SK-N-SH (cell line): ENCODE measurements around the gene WDR27. TPM values are rescaled to one million over a fixed set of nuclear protein-coding genes. Genes with fewer than 3 reads are reported as not detected.

Experiments used
- CTCF ChIA-PET: fragments of 300-600, 350-600 bp; formaldehyde crosslinking; extraction: SDS; loops from one replicate; lab custom pipeline; 2021; lab: Yijun Ruan, JAX
- POLR2A ChIA-PET: fragments of 350-600 bp; sonication (Branson Sonifier 250); formaldehyde crosslinking; extraction: SDS; loops from one replicate; lab custom pipeline; 2020; ENCODE audit warnings: antibody characterized with exemption, inconsistent platforms; lab: Yijun Ruan, JAX
- DNase-seq: peaks from one replicate; pipeline ENCODE4 v3.0.0; 2012
- H2AFZ ChIP-seq: fragments of 200-600 bp; sonication (generic); 2 replicates; pipeline ENCODE4 v1.8.1; 2016; ENCODE audit warnings: antibody characterized with exemption, mild to moderate bottlenecking, low read depth
- H3F3A ChIP-seq: fragments of 200-600 bp; sonication (generic); replicated peaks from 2 replicates; pipeline ENCODE3; 2016; ENCODE audit warnings: antibody characterized with exemption, mild to moderate bottlenecking; ENCODE audit not compliant: insufficient read depth
- H3K27ac ChIP-seq, 2 experiments: fragments of 200-500 bp in 1 of 2; fragments of 200-600 bp in 1 of 2; sonication (Bioruptor generic) in 1 of 2; sonication (generic), shearing (Covaris generic) in 1 of 2; 2 replicates each; pipeline versions ENCODE4 v1.5.1 to v1.6.1; 2014 to 2016; ENCODE audit warnings: low read depth in 2 of 2, inconsistent platforms in 1 of 2, low read length in 1 of 2, mild to moderate bottlenecking in 1 of 2, mixed read lengths in 1 of 2
- H3K27me3 ChIP-seq: fragments of 200-600 bp; sonication (generic), shearing (Covaris generic); 2 replicates; pipeline ENCODE4 v1.6.1; 2016; ENCODE audit warnings: mixed run types; ENCODE audit not compliant: insufficient read depth
- H3K36me3 ChIP-seq, 2 experiments: fragments of 200-500 bp in 1 of 2; fragments of 200-600 bp in 1 of 2; sonication (Bioruptor generic) in 1 of 2; sonication (generic) in 1 of 2; replicated peaks in 1 of 2; 2 replicates each; pipeline versions ENCODE3 to v1.5.1; 2014 to 2016; ENCODE audit warnings: low read length in 1 of 2, mild to moderate bottlenecking in 1 of 2; ENCODE audit not compliant: insufficient read depth in 2 of 2, control insufficient read depth in 1 of 2
- H3K4me1 ChIP-seq, 2 experiments: fragments of 200-500 bp in 1 of 2; fragments of 200-600 bp in 1 of 2; sonication (Bioruptor generic) in 1 of 2; sonication (generic), shearing (Covaris generic) in 1 of 2; 2 replicates each; pipeline versions ENCODE4 v1.5.1 to v1.6.1; 2014 to 2016; ENCODE audit warnings: low read depth in 1 of 2, low read length in 1 of 2, mixed run types in 1 of 2; ENCODE audit not compliant: insufficient read depth in 2 of 2, control insufficient read depth in 1 of 2
- H3K4me2 ChIP-seq: fragments of 200-600 bp; sonication (generic), shearing (Covaris generic); 2 replicates; pipeline ENCODE4 v1.6.1; 2017; ENCODE audit warnings: mixed run types
- H3K4me3 ChIP-seq, 2 experiments: fragments of 200-500 bp in 1 of 2; fragments of 200-600 bp in 1 of 2; sonication (Bioruptor generic) in 1 of 2; sonication (generic), shearing (Covaris generic) in 1 of 2; 2 replicates each; pipeline versions ENCODE4 v1.5.1 to v1.8.1; 2014 to 2016; ENCODE audit warnings: low read depth in 2 of 2, inconsistent platforms in 1 of 2, low read length in 1 of 2, mild to moderate bottlenecking in 1 of 2, mixed read lengths in 1 of 2, moderate library complexity in 1 of 2
- H3K79me2 ChIP-seq: fragments of 200-600 bp; sonication (generic); 2 replicates; pipeline ENCODE4 v1.8.1; 2017; ENCODE audit warnings: mild to moderate bottlenecking; ENCODE audit not compliant: insufficient read depth
- H3K9ac ChIP-seq: fragments of 200-600 bp; sonication (generic); 2 replicates; pipeline ENCODE4 v1.6.1; 2017; ENCODE audit warnings: mixed run types
- H3K9me2 ChIP-seq: fragments of 200-600 bp; sonication (generic); 2 replicates; pipeline ENCODE4 v1.6.1; 2017; ENCODE audit warnings: mixed run types
- H3K9me3 ChIP-seq: fragments of 200-600 bp; sonication (generic); 2 replicates; pipeline ENCODE4 v1.6.1; 2017; ENCODE audit warnings: mixed run types, mild to moderate bottlenecking, moderate library complexity
- H4K20me1 ChIP-seq: fragments of 200-600 bp; sonication (generic); 2 replicates; pipeline ENCODE4 v1.6.1; 2017; ENCODE audit warnings: mild to moderate bottlenecking, mixed run types; ENCODE audit not compliant: insufficient read depth
- CHD2 ChIP-seq: fragments of 150-350 bp; IDR thresholded peaks from 2 replicates; pipeline ENCODE4 v1.6.1; 2018; ENCODE audit warnings: low read length; ENCODE audit not compliant: partially characterized antibody
- CTCF ChIP-seq: fragments of 200-600 bp; sonication (generic); IDR thresholded peaks from 2 replicates; pipeline ENCODE4 v1.6.1; 2017; ENCODE audit warnings: antibody characterized with exemption, mild to moderate bottlenecking, moderate library complexity
- ELF1 ChIP-seq: IDR thresholded peaks from 2 replicates; pipeline ENCODE4 v1.4.0; 2012
- GABPA ChIP-seq: IDR thresholded peaks from 2 replicates; pipeline ENCODE4 v1.4.0; 2012; ENCODE audit warnings: low read depth, mild to moderate bottlenecking
- GATA2 ChIP-seq: sonication (generic); formaldehyde crosslinking; IDR thresholded peaks from 2 replicates; pipeline ENCODE4 v1.5.0; 2020; ENCODE audit warnings: mild to moderate bottlenecking, missing genetic modification reagents
- JUND ChIP-seq: IDR thresholded peaks from 2 replicates; pipeline ENCODE4 v1.4.0; 2012
- MAX ChIP-seq: IDR thresholded peaks from 2 replicates; pipeline ENCODE4 v1.4.0; 2012; ENCODE audit warnings: low read depth
- MEF2A ChIP-seq: IDR thresholded peaks from 2 replicates; pipeline ENCODE4 v1.4.0; 2012; ENCODE audit warnings: low read depth, borderline replicate concordance
- MXI1 ChIP-seq: IDR thresholded peaks from 2 replicates; pipeline ENCODE4 v1.6.1; 2012; ENCODE audit warnings: mild to moderate bottlenecking, low read depth, low read length, improper control_type of control experiment
- NFIC ChIP-seq: IDR thresholded peaks from 2 replicates; pipeline ENCODE4 v1.4.0; 2012; ENCODE audit warnings: borderline replicate concordance
- PBX3 ChIP-seq: IDR thresholded peaks from 2 replicates; pipeline ENCODE4; 2012
- RAD21 ChIP-seq: IDR thresholded peaks from 2 replicates; pipeline ENCODE4 v1.6.1; 2012; ENCODE audit warnings: mild to moderate bottlenecking, low read length
- RCOR1 ChIP-seq: fragments of 150-350 bp; IDR thresholded peaks from 2 replicates; pipeline ENCODE4 v1.6.1; 2017; ENCODE audit warnings: antibody characterized with exemption, low read length
- SMC3 ChIP-seq: IDR thresholded peaks from 2 replicates; pipeline ENCODE4 v1.6.1; 2012; ENCODE audit warnings: low read depth, low read length, improper control_type of control experiment
- TCF12 ChIP-seq: IDR thresholded peaks from 2 replicates; pipeline ENCODE4 v1.4.0; 2012
- TEAD4 ChIP-seq: IDR thresholded peaks from 2 replicates; pipeline ENCODE4 v1.4.0; 2012; ENCODE audit warnings: mild to moderate bottlenecking, borderline replicate concordance; ENCODE audit not compliant: insufficient read depth
- USF2 ChIP-seq: fragments of 150-350 bp; IDR thresholded peaks from 2 replicates; pipeline ENCODE4 v1.6.1; 2017; ENCODE audit warnings: antibody characterized with exemption, low read length, low read depth, borderline replicate concordance
- ZBTB33 ChIP-seq: IDR thresholded peaks from 2 replicates; pipeline ENCODE4 v1.4.0; 2012; ENCODE audit warnings: low read depth, borderline replicate concordance
- WGBS: methylation state at CpG from one replicate; pipeline ENCODE4 v1.1.6; 2017; ENCODE audit warnings: low lambda C conversion rate; 5-methylcytosine and 5-hydroxymethylcytosine counted together
- polyA plus RNA-seq, 3 experiments: library from polyadenylated mRNA; depleted of rRNA; stranded (reverse); fragments of >200 nt; gene quantifications; 2 replicates each; pipeline ENCODE4 v1.2.3, GENCODE V29; 2012

WDR27 gene
- polyA plus RNA-seq, 1 of the 3 experiments (the other 2 are of a cell fraction) = 55.6 TPM

- POLR2A ChIA-PET = no interaction called here
- 96% methylated on average over 19 of the region's 19 CpGs for WGBS
- H3K4me1 ChIP-seq = no peaks in the 10 kb centered on the region; a peak in 1 of 4 replicates
- DNase-seq = no peak
- no peaks in the 10 kb centered on the region for H4K20me1 ChIP-seq
- peaks cover 0 to 5% of the 10 kb centered on the region in 2 experiments for H3K36me3 ChIP-seq
- no peak overlapping the region for H3K4me2 ChIP-seq
- no peaks in the 10 kb centered on the region for H3K27me3 ChIP-seq
- CTCF ChIA-PET = no interaction called here
- H3K9me3 ChIP-seq = no peaks in the 10 kb centered on the region
- H3K79me2 ChIP-seq = no peaks in the 10 kb centered on the region
- no peak overlapping the region for H3K27ac ChIP-seq
- H3K9ac ChIP-seq = no peak overlapping the region
- H3F3A ChIP-seq = no peaks in the 10 kb centered on the region
- TF ChIP-seq JUND (no peak), TEAD4 (no peak), NFIC (no peak), GABPA (no peak), CTCF (no peak), CHD2 (no peak), RCOR1 (no peak), GATA2 (CRISPR knock-in tag) (no peak), MXI1 (no peak), SMC3 (no peak), ZBTB33 (no peak), USF2 (no peak), RAD21 (no peak), ELF1 (no peak), TCF12 (no peak), PBX3 (no peak), MEF2A (no peak), MAX (no peak)
- H3K4me3 ChIP-seq = no peak overlapping the region
- H2AFZ ChIP-seq = no peak overlapping the region
- no peaks in the 10 kb centered on the region for H3K9me2 ChIP-seq
Measured at GRCh38 chr6:169638915-169639314, 62.9 kb downstream of the WDR27 start.
